HG03045 (cell line): Measurements from ENCODE around the gene KIF5C.

Experiments
- ATAC-seq: cut with Tn5 transposase; IDR thresholded peaks from one replicate; pipeline ENCODE4 v1.9.1; 2021; ENCODE audit warnings: mild to moderate bottlenecking, moderate library complexity; ENCODE audit not compliant: unreplicated experiment

Gene KIF5C

GRCh38 chr2:149068996-149069888, 194.2 kb downstream of the KIF5C start:
- no peak for ATAC-seq

- no peak for ATAC-seq
Measured at GRCh38 chr2:149070681-149071320, 195.8 kb downstream of the KIF5C start.

GRCh38 chr2:149075105-149075504, 200.1 kb downstream of the KIF5C start:
- ATAC-seq: no peak

- no peak for ATAC-seq
Measured at GRCh38 chr2:149075853-149076252, 200.8 kb downstream of the KIF5C start.
